HepG2 (cell line): ENCODE measurements around the gene EGLN1. TPM values are rescaled to one million over a fixed set of nuclear protein-coding genes. Genes with fewer than 3 reads are reported as not detected.
A peak's percentile ranks its signal among the peaks of the same experiment; 100 is the strongest.

ENCODE experiments used
- AGO2 ChIP-seq: fragments of 200-400 bp; formaldehyde crosslinking; optimal IDR thresholded peaks from 2 replicates; pipeline ENCODE3; 2017; ENCODE audit warnings: mild to moderate bottlenecking, low read depth, low read length, moderate library complexity
- ASH2L ChIP-seq: fragments of 300-600, 200-600 bp; sonication (generic); IDR thresholded peaks from 2 replicates; pipeline ENCODE4 v1.7.0; 2017; ENCODE audit warnings: low read depth, mild to moderate bottlenecking, moderate library complexity, mixed read lengths, low read length; ENCODE audit not compliant: insufficient read length
- EHMT2 ChIP-seq: fragments of 200-600 bp; sonication (generic); IDR thresholded peaks from 2 replicates; pipeline ENCODE4 v1.7.0; 2017; ENCODE audit warnings: antibody characterized with exemption, low read depth, low read length, borderline replicate concordance
- FOXP1 ChIP-seq, 2 experiments: fragments of 450-650 bp in 1 of 2; IDR thresholded peaks; 2 replicates each; pipeline ENCODE4 v1.6.1; 2017 to 2018; ENCODE audit warnings: antibody characterized with exemption in 1 of 2
- KLF16 ChIP-seq, 2 experiments: sonication (generic) in 1 of 2; formaldehyde crosslinking in 1 of 2; IDR thresholded peaks; 2 replicates each; pipeline versions ENCODE4 v1.6.1 to v1.8.0; 2016 to 2023; ENCODE audit warnings: missing genetic modification reagents in 2 of 2, missing compliant biosample characterization in 1 of 2
- KMT2B ChIP-seq: IDR thresholded peaks from 2 replicates; pipeline ENCODE4 v1.6.1; 2016; ENCODE audit warnings: missing genetic modification reagents, missing compliant biosample characterization
- MEF2D ChIP-seq: sonication (generic); formaldehyde crosslinking; IDR thresholded peaks from 2 replicates; pipeline ENCODE4 v1.5.1; 2020; ENCODE audit warnings: mild to moderate bottlenecking, missing genetic modification reagents
- SOX5 ChIP-seq: IDR thresholded peaks from 2 replicates; pipeline ENCODE4 v1.6.1; 2016; ENCODE audit warnings: borderline replicate concordance
- ZFX ChIP-seq: sonication (generic); formaldehyde crosslinking; IDR thresholded peaks from 2 replicates; pipeline ENCODE4 v1.4.0; 2020; ENCODE audit warnings: mild to moderate bottlenecking, low read depth, missing genetic modification reagents, moderate library complexity
- ZNF101 ChIP-seq: sonication (generic); formaldehyde crosslinking; IDR thresholded peaks from 2 replicates; pipeline ENCODE4 v1.4.0; 2020; ENCODE audit warnings: mild to moderate bottlenecking, low read depth, missing genetic modification reagents, borderline replicate concordance
- ZNF17 ChIP-seq: sonication (generic); formaldehyde crosslinking; IDR thresholded peaks from 2 replicates; pipeline ENCODE4 v1.5.0; 2020; ENCODE audit warnings: mild to moderate bottlenecking, missing genetic modification reagents
- ZNF263 ChIP-seq: sonication (generic); formaldehyde crosslinking; IDR thresholded peaks from 2 replicates; pipeline ENCODE4 v1.4.0; 2020; ENCODE audit warnings: missing genetic modification reagents
- ZNF775 ChIP-seq: sonication (generic); formaldehyde crosslinking; IDR thresholded peaks from 2 replicates; pipeline ENCODE4 v1.4.0; 2020; ENCODE audit warnings: missing genetic modification reagents, mild to moderate bottlenecking, moderate library complexity, borderline replicate concordance
- ZNF784 ChIP-seq: sonication (generic); formaldehyde crosslinking; IDR thresholded peaks from 2 replicates; pipeline ENCODE4 v1.5.1; 2020; ENCODE audit warnings: missing genetic modification reagents, mild to moderate bottlenecking, borderline replicate concordance
- ZNF800 ChIP-seq: sonication (generic); formaldehyde crosslinking; IDR thresholded peaks from 2 replicates; pipeline ENCODE4 v1.4.0; 2020; ENCODE audit warnings: missing genetic modification reagents
- polyA plus RNA-seq, 8 experiments: library from polyadenylated mRNA; depleted of rRNA in 3 of 8; stranded (reverse) in 7 of 8; unstranded in 1 of 8; fragments of >200 nt; fragmentation: Illumina TruSeq in 4 of 8; extraction: Trizol in 4 of 8; gene quantifications; 2 replicates each; pipeline versions ENCODE4 v1.2.1 to v1.2.3, GENCODE V29; 2011 to 2016; ENCODE audit warnings: low read depth in 4 of 8, missing spikeins in 1 of 8, mixed read lengths in 1 of 8; ENCODE audit not compliant: insufficient read depth in 1 of 8
- total RNA-seq, 5 experiments: library from RNA; depleted of rRNA; stranded (reverse); fragments of >200 nt; fragmentation: Illumina TruSeq; extraction: Trizol; gene quantifications; 2 replicates each; pipeline ENCODE4 v1.2.3, GENCODE V29; 2016; ENCODE audit warnings: low read depth in 1 of 5
- TF ChIP-seq, protein P1 (sequence below): sonication (generic); formaldehyde crosslinking; IDR thresholded peaks from 2 replicates; pipeline ENCODE4 v1.4.0; 2020; ENCODE audit warnings: mild to moderate bottlenecking, low read depth, missing genetic modification reagents
- TF ChIP-seq, protein P2 (sequence below): sonication (generic); formaldehyde crosslinking; IDR thresholded peaks from 2 replicates; pipeline ENCODE4 v1.4.0; 2020; ENCODE audit warnings: missing genetic modification reagents, borderline replicate concordance
- TF ChIP-seq, protein P3 (sequence below): sonication (generic); formaldehyde crosslinking; conservative IDR thresholded peaks from 2 replicates; pipeline ENCODE4 v1.5.0; 2020; ENCODE audit warnings: missing genetic modification reagents
- TF ChIP-seq, protein P4 (sequence below): sonication (generic); formaldehyde crosslinking; IDR thresholded peaks from 2 replicates; pipeline ENCODE4 v1.4.0; 2020; ENCODE audit warnings: mild to moderate bottlenecking, missing genetic modification reagents
- TF ChIP-seq, protein P5 (sequence below): IDR thresholded peaks from 2 replicates; pipeline ENCODE4 v1.6.1; 2016; ENCODE audit warnings: missing biosample characterization, missing genetic modification reagents, low read depth

Gene EGLN1
- total and polyA plus RNA-seq, 2 of the 13 experiments (the other 11 are each of a cell fraction or from before 2014, with no cell fraction given) = 34.4 to 44.1 TPM

DNA sequence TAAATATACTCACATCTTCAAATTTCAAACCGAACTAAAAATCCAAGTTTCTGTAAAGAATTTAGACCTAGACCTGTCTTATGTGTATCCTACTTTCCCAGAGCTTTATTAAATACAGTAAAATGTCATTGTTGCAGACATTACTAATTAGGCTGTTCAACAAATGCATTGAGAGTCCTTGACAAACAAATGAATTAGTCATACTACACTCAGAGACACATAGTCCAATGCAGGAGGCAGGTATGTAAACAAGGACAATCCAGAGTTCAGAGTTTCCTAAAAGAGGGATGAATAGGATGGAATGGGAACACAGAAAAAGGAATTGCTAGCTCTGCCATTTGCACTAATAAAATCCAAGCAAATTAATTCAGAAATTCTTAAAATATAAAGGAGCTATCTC lies 1.6 kb upstream of the EGLN1 start (continued):
- TF ChIP-seq KLF16 (CRISPR knock-in tag; IDR thresholded peaks at IDR 0.05) (peak in 1 of 2 experiments; percentile 27; a peak in 1 of 4 replicates), ZFX (CRISPR knock-in tag) (no peak), KMT2B (CRISPR knock-in tag) (peak; percentile 48; the same call in 1 of the 2 replicates), ZNF775 (CRISPR knock-in tag) (no peak), MEF2D (CRISPR knock-in tag) (peak; percentile 77), ZNF101 (CRISPR knock-in tag) (no peak), FOXP1 (IDR thresholded peaks at IDR 0.05) (peak; percentile 55; the same call in 1 of the 2 replicates), FOXP1 (CRISPR knock-in tag; IDR thresholded peaks at IDR 0.05) (peak; percentile 94), EHMT2 (no peak), ZNF263 (CRISPR knock-in tag) (no peak), ZNF784 (no peak), ZNF17 (CRISPR knock-in tag) (no peak), ZNF800 (CRISPR knock-in tag) (no peak), SOX5 (CRISPR knock-in tag) (peak; percentile 95), ASH2L (peak; percentile 70), AGO2 (no peak)
- TF ChIP-seq, protein P1, sequence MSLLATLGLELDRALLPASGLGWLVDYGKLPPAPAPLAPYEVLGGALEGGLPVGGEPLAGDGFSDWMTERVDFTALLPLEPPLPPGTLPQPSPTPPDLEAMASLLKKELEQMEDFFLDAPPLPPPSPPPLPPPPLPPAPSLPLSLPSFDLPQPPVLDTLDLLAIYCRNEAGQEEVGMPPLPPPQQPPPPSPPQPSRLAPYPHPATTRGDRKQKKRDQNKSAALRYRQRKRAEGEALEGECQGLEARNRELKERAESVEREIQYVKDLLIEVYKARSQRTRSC (CRISPR knock-in tag) = no peak
- TF ChIP-seq, protein P2, sequence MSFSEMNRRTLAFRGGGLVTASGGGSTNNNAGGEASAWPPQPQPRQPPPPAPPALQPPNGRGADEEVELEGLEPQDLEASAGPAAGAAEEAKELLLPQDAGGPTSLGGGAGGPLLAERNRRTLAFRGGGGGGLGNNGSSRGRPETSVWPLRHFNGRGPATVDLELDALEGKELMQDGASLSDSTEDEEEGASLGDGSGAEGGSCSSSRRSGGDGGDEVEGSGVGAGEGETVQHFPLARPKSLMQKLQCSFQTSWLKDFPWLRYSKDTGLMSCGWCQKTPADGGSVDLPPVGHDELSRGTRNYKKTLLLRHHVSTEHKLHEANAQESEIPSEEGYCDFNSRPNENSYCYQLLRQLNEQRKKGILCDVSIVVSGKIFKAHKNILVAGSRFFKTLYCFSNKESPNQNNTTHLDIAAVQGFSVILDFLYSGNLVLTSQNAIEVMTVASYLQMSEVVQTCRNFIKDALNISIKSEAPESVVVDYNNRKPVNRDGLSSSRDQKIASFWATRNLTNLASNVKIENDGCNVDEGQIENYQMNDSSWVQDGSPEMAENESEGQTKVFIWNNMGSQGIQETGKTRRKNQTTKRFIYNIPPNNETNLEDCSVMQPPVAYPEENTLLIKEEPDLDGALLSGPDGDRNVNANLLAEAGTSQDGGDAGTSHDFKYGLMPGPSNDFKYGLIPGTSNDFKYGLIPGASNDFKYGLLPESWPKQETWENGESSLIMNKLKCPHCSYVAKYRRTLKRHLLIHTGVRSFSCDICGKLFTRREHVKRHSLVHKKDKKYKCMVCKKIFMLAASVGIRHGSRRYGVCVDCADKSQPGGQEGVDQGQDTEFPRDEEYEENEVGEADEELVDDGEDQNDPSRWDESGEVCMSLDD = no peak
- TF ChIP-seq, protein P3, sequence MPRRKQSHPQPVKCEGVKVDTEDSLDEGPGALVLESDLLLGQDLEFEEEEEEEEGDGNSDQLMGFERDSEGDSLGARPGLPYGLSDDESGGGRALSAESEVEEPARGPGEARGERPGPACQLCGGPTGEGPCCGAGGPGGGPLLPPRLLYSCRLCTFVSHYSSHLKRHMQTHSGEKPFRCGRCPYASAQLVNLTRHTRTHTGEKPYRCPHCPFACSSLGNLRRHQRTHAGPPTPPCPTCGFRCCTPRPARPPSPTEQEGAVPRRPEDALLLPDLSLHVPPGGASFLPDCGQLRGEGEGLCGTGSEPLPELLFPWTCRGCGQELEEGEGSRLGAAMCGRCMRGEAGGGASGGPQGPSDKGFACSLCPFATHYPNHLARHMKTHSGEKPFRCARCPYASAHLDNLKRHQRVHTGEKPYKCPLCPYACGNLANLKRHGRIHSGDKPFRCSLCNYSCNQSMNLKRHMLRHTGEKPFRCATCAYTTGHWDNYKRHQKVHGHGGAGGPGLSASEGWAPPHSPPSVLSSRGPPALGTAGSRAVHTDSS = no peak
- TF ChIP-seq, protein P4, sequence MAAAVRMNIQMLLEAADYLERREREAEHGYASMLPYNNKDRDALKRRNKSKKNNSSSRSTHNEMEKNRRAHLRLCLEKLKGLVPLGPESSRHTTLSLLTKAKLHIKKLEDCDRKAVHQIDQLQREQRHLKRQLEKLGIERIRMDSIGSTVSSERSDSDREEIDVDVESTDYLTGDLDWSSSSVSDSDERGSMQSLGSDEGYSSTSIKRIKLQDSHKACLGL = no peak
- TF ChIP-seq, protein P5, sequence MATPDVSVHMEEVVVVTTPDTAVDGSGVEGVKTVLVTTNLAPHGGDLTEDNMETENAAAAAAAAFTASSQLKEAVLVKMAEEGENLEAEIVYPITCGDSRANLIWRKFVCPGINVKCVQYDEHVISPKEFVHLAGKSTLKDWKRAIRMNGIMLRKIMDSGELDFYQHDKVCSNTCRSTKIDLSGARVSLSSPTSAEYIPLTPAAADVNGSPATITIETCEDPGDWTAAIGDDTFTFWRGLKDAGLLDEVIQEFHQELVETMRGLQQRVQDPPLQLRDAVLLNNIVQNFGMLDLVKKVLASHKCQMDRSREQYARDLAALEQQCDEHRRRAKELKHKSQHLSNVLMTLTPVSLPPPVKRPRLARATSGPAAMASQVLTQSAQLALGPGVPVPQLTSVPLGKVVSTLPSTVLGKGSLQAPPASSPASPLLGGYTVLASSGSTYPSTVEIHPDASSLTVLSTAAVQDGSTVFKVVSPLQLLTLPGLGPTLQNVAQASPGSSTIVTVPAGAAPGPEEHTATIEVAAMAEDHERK (CRISPR knock-in tag) = no peak
